ACC112 (cell line): ENCODE measurements around the gene CHPT1.

Experiments used
- H2AFZ ChIP-seq: fragments of 200-600 bp; sonication (generic); one replicate; pipeline ENCODE4 v1.6.0; 2017; ENCODE audit warnings: antibody characterized with exemption, low read length; ENCODE audit not compliant: unreplicated experiment
- H3K27ac ChIP-seq: fragments of 200-600 bp; sonication (generic); 2 replicates; pipeline ENCODE4 v1.5.1; 2014; ENCODE audit warnings: low read depth, mild to moderate bottlenecking, antibody characterized with exemption, low read length, moderate library complexity
- H3K27me3 ChIP-seq: fragments of 200-600 bp; sonication (generic); 2 replicates; pipeline ENCODE4 v1.6.1; 2014; ENCODE audit warnings: mild to moderate bottlenecking, antibody characterized with exemption, low read length, moderate library complexity, mixed read lengths; ENCODE audit not compliant: insufficient read depth
- H3K36me3 ChIP-seq: fragments of 200-600 bp; sonication (generic); 2 replicates; pipeline ENCODE4 v1.6.1; 2016; ENCODE audit warnings: mild to moderate bottlenecking, antibody characterized with exemption, low read length, moderate library complexity, mixed read lengths; ENCODE audit not compliant: insufficient read depth
- H3K4me1 ChIP-seq: fragments of 200-600 bp; sonication (generic); one replicate; pipeline ENCODE4 v1.6.1; 2016; ENCODE audit warnings: low read length, mixed read lengths; ENCODE audit not compliant: insufficient read depth, unreplicated experiment, control insufficient read depth
- H3K4me3 ChIP-seq: fragments of 200-600 bp; sonication (generic); 2 replicates; pipeline ENCODE4 v1.5.1; 2014; ENCODE audit warnings: mild to moderate bottlenecking, low read depth, low read length
- H3K79me2 ChIP-seq: fragments of 200-600 bp; sonication (generic); one replicate; pipeline ENCODE4 v1.6.0; 2016; ENCODE audit warnings: low read length; ENCODE audit not compliant: control insufficient read depth, unreplicated experiment, insufficient read depth

CHPT1 gene

DNA sequence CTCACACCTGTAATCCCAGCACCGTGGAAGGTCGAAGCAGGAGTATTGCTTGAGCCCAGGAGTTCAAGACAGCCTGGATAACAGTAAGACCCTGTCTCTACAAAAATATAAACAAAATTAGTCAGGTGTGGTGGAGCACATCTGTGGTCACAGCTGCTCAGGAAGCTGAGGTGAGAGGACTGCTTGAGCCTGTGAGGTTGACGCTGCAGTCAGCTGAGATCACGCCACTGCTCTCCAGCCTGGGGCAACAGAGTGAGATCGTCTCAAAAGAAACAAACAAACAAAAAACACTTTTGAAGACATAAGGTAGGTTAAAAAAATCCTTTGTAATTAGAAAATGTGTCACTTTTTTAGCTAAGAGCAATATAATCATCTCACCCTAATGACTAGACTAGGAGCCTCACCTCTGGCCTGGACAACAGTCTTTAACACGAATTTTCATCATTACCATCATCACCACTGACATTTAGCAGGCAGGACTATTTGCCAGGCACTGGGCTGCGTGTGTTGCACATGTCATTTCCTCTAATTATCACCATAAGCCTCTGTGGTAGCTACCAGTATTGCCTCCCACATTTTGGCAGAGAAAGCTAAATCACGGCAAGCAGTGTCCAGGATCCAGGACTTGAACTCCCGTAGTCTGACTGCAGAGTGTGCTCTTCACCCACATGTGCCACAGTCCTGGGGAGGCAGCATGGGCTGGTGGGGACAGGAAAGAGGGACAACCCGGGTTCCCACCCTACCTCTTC is 46.5 kb downstream of the CHPT1 start:
- Histone ChIP-seq H3K27ac (no peak overlapping the region), H3K4me3 (no peak overlapping the region), H3K4me1 (no peaks in the 10 kb centered on the region), H2AFZ (no peak overlapping the region), H3K27me3 (no peaks in the 10 kb centered on the region), H3K79me2 (no peaks in the 10 kb centered on the region), H3K36me3 (peaks cover 2% of the 10 kb centered on the region; the same call in 1 of the 2 replicates)

DNA sequence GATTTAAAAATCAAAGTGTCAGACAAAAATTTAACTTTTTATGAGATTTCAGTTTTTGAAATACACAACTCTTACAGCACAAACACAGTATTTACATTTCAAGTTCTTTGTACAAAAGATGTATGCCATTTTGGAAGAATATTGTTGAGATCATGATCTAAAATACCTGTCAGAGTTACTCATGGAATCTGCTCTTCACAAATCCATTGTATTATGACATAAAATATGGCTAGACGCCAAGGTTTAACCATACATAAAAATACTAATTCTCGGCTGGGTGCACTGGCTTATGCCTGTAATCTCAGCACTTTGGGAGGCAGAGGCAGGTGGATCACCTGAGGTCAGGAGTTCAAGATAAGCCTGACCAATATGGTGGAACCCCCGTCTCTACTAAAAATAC is 48.0 kb downstream of the CHPT1 start:
- H3K36me3 ChIP-seq: no peaks in the 10 kb centered on the region
- H2AFZ ChIP-seq: no peak overlapping the region
- H3K79me2 ChIP-seq: no peaks in the 10 kb centered on the region
- H3K27ac ChIP-seq: no peak overlapping the region
- no peaks in the 10 kb centered on the region for H3K27me3 ChIP-seq
- H3K4me1 ChIP-seq: no peaks in the 10 kb centered on the region
- H3K4me3 ChIP-seq: no peak overlapping the region

DNA sequence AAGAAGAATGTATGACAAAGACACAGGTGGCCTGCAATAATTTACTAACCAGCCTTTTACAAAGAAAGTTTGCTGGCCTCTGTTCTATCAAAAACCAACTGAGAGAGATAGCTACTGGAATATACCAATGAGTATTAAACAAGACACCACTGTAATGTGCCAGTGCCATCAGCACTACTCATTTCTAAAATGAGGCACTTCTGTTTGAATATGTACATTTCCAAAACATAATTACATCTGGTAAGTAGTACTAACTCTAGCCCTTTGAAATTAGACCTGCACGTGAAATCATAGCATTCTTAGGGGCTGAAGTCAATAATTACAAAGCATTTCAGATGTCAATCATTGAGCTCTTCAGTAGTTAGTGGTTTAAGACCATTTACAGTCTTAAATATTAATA is 48.8 kb downstream of the CHPT1 start:
- H3K79me2 ChIP-seq: no peaks in the 10 kb centered on the region
- no peak overlapping the region for H2AFZ ChIP-seq
- H3K4me1 ChIP-seq: no peaks in the 10 kb centered on the region
- no peaks in the 10 kb centered on the region for H3K36me3 ChIP-seq
- no peaks in the 10 kb centered on the region for H3K27me3 ChIP-seq
- H3K27ac ChIP-seq: no peak overlapping the region
- H3K4me3 ChIP-seq: no peak overlapping the region

DNA sequence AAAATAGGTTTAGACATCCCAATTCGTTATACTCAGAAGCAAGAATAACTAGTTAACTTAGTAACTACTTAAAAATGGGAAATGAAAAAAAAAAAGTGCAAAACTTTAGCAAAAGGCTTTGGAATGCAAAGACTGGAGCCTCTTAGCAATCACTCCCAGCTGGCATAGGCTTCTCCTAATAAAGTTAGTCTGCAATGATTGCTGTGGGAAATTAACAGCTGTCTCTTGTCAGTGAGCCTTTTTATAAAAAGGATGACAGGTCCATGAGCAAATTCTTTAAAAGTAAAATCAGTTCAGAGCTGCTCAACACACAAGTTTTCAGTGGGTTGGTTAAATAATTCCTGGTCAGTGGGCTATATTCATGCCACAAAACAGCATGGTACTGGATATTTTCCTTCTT is 49.2 kb downstream of the CHPT1 start:
- Histone ChIP-seq H3K36me3 (no peaks in the 10 kb centered on the region), H2AFZ (no peak overlapping the region), H3K4me1 (no peaks in the 10 kb centered on the region)

DNA sequence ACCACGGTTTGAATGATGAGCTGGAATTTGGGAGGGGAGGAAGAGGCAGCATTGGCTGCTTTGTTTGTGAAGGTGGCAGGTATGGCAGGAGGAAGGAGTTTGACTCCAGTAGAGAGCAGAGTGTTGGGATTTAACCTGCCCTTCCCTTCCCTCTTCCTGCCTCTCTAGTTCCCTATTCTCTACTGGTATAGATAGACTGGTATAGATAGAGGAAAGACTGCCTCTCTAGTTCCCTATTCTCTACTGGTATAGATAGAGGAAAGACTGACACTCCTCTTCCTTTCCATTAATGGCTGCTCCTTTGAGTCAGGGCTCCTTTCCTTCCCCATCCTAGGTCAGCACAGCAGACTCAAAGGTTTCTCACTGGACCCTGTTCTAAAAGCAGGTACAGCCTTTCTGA is 50.3 kb downstream of the CHPT1 start:
- Histone ChIP-seq H3K4me3 (no peak overlapping the region), H2AFZ (no peak overlapping the region), H3K27ac (no peak overlapping the region), H3K79me2 (no peaks in the 10 kb centered on the region), H3K36me3 (no peaks in the 10 kb centered on the region), H3K27me3 (no peaks in the 10 kb centered on the region), H3K4me1 (no peaks in the 10 kb centered on the region)

More for the DNA sequence above, 49.2 kb downstream of the CHPT1 start:
- Histone ChIP-seq H3K4me3 (no peak overlapping the region), H3K79me2 (no peaks in the 10 kb centered on the region), H3K27me3 (no peaks in the 10 kb centered on the region), H3K27ac (no peak overlapping the region)

DNA sequence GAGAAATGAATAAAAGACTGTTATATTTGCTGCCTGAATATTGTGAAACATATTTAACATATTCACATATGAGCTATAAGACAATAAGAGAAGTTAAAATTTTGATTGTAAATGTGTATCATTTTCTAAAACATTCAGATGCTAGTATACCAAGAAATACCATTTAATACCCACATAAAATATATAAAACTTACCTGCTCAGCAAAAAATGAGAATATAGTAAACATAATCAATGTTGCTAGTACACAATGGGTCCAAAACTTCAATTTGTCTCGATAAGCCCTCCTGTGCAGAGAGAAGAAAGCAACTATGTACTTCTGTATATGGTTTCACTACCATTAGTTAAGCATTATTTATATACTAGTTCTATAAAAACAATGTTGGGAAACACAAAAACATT is 51.5 kb downstream of the CHPT1 start:
- Histone ChIP-seq H3K27ac (no peak overlapping the region), H3K36me3 (no peaks in the 10 kb centered on the region), H2AFZ (no peak overlapping the region), H3K4me1 (no peaks in the 10 kb centered on the region), H3K79me2 (no peaks in the 10 kb centered on the region), H3K4me3 (no peak overlapping the region), H3K27me3 (no peaks in the 10 kb centered on the region)

DNA sequence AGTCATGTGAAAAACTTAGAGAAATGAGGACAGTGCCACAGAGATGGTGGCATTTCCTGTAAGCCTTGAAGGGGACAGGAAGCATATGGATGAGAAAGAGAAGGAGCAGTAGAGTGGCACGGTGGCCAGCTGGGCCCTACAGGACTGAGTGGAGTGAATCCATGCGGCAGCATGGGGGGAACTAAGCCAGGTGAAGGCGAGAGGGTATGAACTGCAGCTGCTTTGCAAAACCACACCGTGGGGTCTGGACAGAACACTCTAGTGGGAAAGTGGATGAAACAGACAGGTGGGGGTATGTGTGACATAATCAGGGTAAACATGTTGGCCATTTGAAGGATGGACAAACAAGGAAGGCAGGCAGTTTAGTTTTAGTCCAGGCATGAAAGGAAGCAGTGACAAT is 52.2 kb downstream of the CHPT1 start:
- Histone ChIP-seq H3K79me2 (no peaks in the 10 kb centered on the region), H3K4me1 (no peaks in the 10 kb centered on the region), H3K36me3 (no peaks in the 10 kb centered on the region), H3K27ac (no peak overlapping the region), H2AFZ (no peak overlapping the region), H3K4me3 (no peak overlapping the region), H3K27me3 (no peaks in the 10 kb centered on the region)

DNA sequence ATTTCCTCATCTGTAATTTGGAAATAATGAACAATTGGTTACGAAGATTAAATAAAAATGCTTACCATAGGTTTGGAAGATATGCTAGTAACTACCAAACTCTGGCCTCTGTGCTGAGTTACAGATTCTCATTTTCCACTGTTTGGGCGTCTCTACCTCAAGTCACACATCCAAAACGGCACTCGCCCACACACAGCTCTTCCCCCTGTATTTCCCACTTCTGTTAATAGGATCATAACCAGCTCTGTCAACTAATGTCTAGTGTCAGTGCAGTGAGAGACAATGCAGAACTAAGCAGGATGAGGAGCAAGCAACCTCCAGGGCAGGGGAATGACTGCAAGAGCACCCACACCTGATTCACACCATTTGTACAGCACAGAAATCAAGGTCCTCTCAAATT is 52.7 kb downstream of the CHPT1 start:
- no peaks in the 10 kb centered on the region for H3K4me1 ChIP-seq
- no peaks in the 10 kb centered on the region for H3K27me3 ChIP-seq
- no peaks in the 10 kb centered on the region for H3K36me3 ChIP-seq
- H3K4me3 ChIP-seq: no peak overlapping the region
- no peaks in the 10 kb centered on the region for H3K79me2 ChIP-seq
- H3K27ac ChIP-seq: no peak overlapping the region
- H2AFZ ChIP-seq: no peak overlapping the region

DNA sequence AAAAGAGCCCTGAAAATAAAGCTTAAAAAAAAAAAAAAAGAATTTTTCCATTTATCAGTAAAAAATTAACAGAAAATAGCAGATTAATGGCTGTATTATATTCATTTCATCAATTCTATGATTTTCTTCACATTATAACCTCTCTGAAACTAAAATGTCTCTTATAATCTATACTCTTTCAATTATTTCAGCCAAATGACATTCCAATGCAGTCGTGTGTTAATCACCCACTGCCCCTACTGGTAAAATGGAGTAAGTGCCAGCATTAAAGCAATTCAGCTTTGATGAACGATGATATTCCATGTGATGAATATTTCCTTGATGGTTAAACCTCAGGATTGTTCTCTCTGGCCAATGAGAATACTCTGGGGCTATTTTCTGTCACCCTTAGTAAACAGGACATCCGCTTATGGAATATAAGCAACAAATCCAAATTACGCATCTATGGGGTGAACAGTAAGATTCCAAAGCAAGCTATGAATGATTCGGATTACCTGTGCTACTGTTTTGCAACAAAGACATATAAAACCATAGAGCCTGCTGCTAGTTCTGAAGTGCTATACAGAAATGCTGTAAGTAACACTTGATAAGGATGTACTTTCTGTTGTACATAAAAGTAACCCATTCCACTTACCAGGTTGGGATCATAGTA is 62.1 kb downstream of the CHPT1 start:
- Histone ChIP-seq H3K4me1 (no peaks in the 10 kb centered on the region), H3K36me3 (no peaks in the 10 kb centered on the region; the same call in 1 of the 2 replicates), H3K79me2 (no peaks in the 10 kb centered on the region), H2AFZ (no peak overlapping the region), H3K4me3 (no peak overlapping the region), H3K27me3 (no peaks in the 10 kb centered on the region), H3K27ac (no peak overlapping the region)

DNA sequence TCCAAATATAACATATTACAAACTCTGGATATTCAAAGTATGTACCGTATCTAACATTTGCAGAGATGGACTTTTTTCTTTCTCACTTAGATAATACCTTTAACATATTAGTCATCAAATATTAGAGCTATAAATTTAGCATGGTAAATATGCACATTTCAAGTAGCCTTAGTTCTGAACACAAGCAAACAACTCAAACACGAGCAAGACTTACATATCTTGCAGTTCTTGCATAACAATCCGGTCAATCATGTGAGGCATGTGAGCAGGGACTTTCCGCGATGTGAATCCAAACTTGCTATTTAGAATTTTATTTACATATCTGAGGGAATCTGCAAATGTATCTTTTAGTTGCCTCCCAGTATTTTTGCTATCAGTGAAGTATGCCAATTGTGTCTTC is 63.9 kb downstream of the CHPT1 start:
- no peaks in the 10 kb centered on the region for H3K27me3 ChIP-seq
- H3K4me1 ChIP-seq: no peaks in the 10 kb centered on the region
- H3K79me2 ChIP-seq: no peaks in the 10 kb centered on the region
- H3K4me3 ChIP-seq: no peak overlapping the region
- H3K27ac ChIP-seq: no peak overlapping the region
- H2AFZ ChIP-seq: no peak overlapping the region
- H3K36me3 ChIP-seq: no peaks in the 10 kb centered on the region; the same call in 1 of the 2 replicates

DNA sequence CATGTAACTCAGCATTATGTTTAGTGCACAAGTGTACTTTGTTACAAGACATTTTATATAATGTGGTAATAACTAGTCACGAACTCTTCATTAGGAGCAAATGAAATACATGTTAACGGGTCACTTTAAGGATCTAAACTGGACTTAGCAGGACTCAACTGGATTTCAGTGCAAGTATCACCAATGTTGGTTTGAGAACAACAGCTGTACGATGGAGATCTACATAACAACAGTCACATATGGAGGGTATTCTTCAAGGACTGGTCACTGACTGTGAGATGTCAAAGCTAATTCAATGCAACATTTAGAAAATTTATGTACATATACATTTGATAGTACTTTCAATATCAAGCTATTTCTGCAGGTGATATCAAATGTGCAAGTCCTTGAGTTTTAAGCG is 64.3 kb downstream of the CHPT1 start:
- no peaks in the 10 kb centered on the region for H3K27me3 ChIP-seq
- no peak overlapping the region for H2AFZ ChIP-seq
- no peaks in the 10 kb centered on the region for H3K4me1 ChIP-seq
- H3K27ac ChIP-seq: no peak overlapping the region
- H3K4me3 ChIP-seq: no peak overlapping the region
- H3K36me3 ChIP-seq: no peaks in the 10 kb centered on the region; the same call in 1 of the 2 replicates
- H3K79me2 ChIP-seq: no peaks in the 10 kb centered on the region
